ENCODE results near the gene CDK11B.

CDK11B gene

DNA sequence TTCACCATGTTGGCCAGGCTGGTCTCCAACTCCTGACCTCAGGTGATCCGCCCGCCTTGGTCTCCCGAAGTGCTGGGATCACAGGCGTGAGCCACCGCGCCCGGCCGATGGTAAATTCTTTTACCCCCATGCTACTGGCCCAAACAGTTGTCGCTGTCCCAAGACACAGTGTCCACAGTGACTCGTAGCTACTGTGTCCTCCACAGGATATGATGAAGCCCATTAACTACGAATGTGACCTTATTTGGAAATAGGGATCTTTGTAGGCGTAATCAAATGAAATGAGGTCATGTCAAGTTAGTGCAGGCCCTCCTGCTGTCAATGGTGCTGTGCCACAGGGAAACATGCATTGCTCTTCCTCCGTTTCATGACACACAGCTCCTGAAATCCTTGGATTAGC is 67.4 kb downstream of the CDK11B start:
- TF ChIP-seq CTCF (IDR thresholded peaks at IDR 0.05; ENCODE audit: low read length, missing control alignments): no peak
- no peak for DNase-seq (ENCODE audit: low read depth)
- no peak overlapping the region for H3K4me3 ChIP-seq (replicated peaks; ENCODE audit: low read depth, low read length)

Measured in fibroblast of pulmonary artery (primary cell).